OCI-M2 (cell line): ENCODE results near the gene ADGRF4.
"Not testable (repeated sequence)": the region's sequence is repeated elsewhere in the genome, so short reads cannot be mapped to it uniquely, and the experiment has no call there.

Experiments
- DNase-seq: peaks from one replicate; lab custom pipeline; 2025; ENCODE audit not compliant: unreplicated experiment; lab: John Stamatoyannopoulos, UW

The ADGRF4 gene

DNA sequence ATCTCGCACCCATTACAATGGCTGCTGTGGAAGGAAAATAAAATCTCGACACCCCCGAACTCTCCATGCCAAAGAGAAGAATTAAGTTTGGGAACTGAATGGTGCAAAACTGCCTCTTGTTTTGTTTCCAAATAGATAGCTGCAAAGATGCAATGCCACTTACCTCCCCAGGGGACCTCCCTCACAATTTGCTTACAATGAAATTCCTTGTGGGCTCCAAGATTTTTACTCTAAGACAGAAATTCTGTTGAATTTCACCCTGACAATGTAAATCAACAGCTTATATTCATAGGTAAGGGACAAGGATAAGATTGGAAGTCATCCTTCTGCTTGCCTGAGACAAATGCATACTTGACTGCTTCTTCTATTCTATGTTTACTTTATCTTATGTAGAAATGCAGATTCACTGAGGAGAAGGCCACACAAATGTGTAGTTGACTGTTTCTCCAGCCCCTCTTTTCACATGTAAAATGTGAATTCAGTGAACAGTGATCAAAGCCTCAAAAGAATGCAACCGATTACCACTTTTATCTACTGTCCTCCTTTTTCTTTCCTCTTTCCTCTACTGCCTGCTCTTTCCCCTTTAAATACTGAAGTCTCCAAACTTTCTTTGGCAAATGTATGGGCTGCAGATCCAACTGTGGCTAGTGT lies 36.6 kb downstream of the ADGRF4 start:
- no peak for DNase-seq

DNA sequence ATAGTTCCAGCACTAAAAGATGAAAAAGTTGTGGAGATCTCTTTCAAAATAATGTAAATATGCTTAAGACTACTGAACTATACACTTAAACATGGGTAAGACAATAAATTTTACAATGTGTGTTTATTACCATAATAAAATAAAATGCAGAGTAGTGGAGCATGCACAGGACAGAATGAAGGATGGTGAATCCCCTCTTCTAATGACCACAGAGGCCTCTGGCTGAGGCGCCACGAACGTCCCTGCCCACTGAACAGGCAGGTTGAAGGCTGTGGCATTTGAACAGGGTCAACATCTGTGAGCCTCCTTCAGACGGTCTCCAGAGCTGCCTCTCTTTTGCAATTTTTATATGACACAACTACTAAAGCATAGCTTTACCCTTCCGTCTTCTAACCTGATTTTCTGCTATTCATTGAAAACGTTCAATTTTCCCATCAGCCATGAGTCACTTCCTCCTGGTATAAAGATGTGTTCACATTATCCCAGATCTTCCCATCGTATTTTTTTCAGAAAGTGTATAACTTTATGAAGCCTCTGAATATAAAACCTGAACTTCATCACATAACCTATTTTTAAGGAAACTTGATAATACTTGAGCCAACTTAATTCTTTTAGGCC lies 37.8 kb downstream of the ADGRF4 start:
- no peak for DNase-seq

DNA sequence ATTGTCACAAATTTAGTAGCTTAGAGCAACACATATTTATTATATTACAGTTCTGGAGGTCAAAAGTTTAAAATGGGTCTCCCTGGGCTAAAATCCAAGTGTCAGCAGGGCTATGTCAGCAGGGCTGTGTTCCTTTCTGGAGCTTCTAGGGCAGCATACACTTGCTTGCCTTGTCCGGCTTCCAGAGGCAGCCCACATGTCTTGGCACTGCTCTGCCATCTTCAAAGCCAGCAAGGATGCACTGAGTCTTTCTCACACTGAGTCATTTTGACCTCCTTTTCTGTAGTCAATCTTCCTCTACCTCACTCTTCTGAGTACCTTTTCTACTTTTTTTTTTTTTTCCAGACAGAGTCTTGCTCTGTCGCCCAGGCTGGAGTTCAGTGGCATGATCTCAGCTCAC lies 39.0 kb downstream of the ADGRF4 start:
- no peak for DNase-seq

DNA sequence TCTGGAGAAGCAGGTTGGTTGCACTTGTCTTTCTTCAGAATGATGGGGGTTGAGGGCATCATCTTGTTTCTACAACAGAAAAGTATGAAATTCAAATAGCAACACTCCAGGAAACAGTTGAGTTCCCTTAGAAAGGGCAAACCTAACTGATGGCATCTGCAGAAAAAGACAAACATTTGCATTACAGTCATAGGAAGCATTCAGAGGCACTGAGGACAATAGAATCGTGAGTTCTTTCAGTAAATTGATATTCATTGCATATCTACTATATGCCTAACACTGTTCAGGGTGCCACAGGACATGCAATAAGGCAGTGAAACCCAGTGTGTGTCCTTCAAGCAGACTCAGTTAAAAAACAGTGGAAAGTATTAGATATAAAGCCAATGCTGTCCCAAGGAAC lies 42.3 kb downstream of the ADGRF4 start:
- DNase-seq = no peak

DNA sequence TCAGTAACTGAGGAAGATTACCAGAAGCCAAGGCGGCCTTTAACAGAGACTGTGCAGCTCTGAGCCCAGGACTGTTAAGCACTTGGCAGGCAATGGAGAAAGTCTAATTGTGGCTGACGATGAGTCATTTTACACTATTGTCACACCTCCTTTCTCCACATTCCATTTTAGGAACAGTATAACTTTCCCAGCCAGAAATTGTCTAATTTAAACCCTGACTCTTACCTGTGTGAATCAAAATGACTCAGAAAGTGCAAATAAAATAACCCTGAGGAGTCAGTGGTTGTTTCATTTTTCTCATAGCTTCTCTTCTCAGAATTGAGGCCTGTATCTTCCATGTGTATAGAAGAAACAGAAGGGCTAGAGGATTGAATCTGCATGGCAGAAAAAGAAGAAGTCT lies 43.4 kb downstream of the ADGRF4 start:
- DNase-seq = no peak

DNA sequence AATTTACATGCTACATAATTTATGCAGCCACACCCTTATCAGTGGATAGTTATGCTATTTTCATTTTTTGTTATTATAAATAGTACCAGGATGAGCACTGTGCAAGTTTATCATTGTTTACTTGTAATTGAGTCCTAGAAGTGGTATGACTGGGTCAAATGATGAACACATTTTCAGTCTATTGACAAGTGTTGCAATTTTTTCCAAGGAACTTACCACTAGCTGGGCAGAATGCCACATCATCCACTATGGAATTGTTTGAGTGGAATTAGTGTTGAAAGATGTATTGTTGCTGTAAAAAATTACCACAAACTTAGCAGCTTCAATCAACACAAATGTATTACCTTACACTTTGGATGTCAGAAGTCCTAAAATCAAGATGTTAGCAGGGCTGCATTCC lies 45.4 kb downstream of the ADGRF4 start:
- DNase-seq = no peak

DNA sequence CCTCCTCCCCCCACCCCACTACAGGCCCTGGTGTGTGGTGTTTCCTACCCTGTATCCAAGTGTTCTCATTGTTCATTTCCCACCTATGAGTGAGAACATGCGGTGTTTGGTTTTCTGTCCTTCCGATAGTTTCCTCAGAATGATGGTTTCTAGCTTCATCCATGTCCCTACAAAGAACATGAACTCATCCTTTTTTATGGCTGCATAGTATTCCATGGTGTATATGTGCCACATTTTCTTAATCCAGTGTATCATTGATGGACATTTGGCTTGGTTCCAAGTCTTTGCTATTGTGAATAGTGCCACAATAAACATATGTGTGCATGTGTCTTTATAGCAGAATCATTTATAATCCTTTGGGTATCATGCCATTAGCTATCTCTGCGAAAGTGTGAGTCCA lies 46.9 kb downstream of the ADGRF4 start:
- DNase-seq = not testable (repeated sequence)

DNA sequence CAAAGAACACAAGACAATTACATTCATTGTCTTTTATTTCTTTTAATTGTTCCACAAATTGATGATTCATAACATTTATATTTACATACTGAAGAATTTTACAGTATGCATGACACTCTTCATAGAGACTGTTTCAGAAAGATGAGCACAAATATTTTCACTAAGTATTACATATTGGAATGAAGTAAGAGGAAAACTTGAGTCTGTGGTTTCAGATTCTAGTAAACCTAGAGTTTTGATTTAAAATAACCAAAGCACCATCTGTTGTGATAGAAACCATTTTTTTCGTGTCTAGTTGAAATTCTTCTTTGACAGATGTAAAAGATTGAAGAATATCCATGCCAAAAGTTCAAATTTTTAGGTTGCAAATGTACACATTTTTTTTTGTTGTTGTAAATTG lies 51.4 kb downstream of the ADGRF4 start:
- DNase-seq = no peak

DNA sequence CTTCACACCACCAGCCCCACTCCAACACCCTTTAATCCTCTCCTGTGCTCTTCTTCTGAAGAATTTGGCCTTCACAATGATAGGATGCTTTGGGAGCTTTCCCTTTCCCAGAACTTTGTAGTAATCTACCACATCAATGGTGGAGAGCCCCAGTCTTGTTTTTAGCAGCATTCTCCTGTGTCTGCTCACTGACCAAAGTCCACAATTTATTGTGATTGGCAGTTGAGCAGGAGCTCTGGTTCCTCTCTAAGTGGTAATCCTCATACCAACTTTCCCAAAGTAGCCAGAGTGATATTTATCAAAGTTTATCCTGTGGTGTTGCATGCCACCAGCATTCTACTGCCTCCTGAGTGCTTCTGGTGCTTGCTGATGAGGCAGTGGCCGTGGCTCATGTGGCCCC lies 54.4 kb downstream of the ADGRF4 start:
- DNase-seq = no peak

DNA sequence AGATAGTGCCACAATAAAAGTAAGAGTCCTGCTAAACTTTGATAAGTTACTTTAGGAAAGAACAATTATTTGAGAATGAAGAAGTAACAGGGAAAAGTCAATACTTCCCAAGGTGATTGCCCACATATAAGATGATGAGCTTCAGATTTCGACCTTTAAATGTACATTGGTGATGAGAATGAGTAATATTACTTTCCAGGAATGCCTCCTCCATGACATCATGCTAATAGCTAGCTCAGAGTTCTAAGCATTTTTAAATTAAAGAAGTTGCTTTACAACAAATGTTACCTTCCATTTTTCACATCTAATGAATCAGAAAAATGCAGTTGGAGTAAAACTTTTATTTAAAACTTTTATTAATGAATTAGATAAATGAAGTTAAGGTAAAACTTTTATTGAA lies 61.0 kb downstream of the ADGRF4 start:
- DNase-seq = no peak

DNA sequence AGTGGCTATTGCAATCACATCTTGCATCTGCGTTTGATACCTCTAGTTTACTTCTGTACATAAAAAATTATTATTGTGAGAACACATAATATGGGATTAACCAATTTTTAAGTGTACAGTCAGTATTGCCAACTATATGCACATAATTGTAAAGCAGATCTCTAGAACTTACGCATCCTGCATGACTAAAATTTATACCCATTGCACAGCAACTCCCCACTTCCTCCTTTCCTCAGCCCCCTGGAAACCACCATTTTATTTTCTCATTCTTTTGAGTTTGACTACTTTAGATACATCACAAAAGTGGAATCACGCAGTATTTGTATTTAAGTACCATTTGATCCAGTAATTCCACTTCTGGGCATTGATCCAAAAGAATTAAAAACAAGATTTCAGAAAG lies 64.1 kb downstream of the ADGRF4 start:
- no peak for DNase-seq

DNA sequence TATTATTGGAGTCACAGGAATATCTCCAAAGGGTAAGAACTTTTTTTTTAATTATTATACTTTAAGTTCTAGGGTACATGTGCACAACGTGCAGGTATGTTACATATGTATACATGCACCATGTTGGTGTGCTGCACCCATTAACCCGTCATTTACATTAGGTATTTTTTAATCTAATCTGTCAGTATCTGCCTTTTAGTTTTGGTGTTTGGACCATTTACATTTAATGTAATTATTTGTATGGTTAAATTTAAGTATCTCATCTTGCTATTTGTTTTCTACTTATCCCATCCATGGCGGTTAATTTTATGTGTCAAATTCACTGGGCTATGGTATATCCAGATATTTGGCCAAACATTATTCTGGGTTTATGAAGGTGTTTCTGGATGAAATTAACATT lies 68.1 kb downstream of the ADGRF4 start:
- DNase-seq = no peak

DNA sequence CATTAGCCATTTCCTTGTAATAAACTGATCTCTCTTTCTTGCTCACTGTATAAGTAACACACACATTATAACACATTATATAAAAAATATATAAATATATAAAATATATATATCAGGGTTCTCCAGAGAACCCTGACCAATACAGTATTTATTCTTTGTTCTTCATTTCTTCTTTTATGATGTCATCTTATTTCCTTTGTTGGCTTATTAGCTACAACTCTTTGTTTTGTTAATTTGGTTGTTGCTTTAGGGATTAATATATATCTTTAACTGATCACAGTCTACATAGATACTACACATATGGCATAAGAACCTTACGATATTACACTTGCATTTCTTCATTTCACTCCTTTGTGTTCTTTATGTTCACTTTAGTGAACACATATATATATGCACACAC lies 68.7 kb downstream of the ADGRF4 start:
- no peak for DNase-seq

DNA sequence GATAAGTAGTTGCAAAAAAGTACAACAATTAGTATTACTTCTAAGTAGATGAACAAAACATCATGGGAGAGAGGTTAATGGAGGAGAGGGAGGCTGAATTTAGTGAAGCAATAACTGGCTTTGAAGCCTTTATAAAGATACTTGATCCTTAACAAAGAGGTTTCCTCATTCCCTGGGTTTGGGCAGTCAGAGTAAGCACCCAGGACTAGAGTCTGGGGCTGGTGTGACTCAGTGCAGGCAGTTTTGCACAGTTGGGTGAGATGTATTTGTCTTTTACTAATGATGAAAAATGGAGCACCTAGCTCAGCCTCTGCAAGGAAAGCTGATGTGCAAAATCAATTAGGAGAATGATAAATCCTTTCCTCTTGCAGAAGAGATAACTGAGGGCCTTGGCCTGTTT lies 71.6 kb downstream of the ADGRF4 start:
- no peak for DNase-seq
